ENCODE data around the gene MROH7. TPM values are rescaled to one million over a fixed set of nuclear protein-coding genes. Genes with fewer than 3 reads are reported as not detected.

The MROH7 gene
- total RNA-seq, 1 donor from 2014 or later: 2.0 TPM

DNA sequence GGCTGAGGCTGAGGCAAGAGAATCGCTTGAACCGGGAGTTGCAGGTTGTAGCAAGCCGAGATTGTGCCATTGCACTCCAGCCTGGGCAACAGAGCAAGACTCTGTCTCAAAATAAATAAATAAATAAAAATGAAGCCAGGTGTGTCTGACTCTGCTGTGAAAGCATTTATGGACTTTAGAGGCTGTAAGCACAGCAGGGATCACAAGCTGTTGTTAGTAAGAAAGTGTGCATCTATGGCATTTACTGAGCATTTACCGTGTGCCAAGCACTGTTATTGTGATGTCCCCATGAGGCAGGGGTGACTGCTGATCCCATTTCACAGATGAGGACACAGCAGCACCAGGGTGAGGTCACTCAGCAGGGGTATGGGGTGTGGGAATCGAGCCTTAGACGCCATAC is 38.3 kb upstream of the MROH7 start:
- TF ChIP-seq, protein P1, sequence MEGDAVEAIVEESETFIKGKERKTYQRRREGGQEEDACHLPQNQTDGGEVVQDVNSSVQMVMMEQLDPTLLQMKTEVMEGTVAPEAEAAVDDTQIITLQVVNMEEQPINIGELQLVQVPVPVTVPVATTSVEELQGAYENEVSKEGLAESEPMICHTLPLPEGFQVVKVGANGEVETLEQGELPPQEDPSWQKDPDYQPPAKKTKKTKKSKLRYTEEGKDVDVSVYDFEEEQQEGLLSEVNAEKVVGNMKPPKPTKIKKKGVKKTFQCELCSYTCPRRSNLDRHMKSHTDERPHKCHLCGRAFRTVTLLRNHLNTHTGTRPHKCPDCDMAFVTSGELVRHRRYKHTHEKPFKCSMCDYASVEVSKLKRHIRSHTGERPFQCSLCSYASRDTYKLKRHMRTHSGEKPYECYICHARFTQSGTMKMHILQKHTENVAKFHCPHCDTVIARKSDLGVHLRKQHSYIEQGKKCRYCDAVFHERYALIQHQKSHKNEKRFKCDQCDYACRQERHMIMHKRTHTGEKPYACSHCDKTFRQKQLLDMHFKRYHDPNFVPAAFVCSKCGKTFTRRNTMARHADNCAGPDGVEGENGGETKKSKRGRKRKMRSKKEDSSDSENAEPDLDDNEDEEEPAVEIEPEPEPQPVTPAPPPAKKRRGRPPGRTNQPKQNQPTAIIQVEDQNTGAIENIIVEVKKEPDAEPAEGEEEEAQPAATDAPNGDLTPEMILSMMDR (IDR thresholded peaks at IDR 0.05): no peak
- intact Hi-C loops (cut with DNase I): no loop called here
- H3K4me3 ChIP-seq: no peak overlapping the region
- H3K9me3 ChIP-seq: no peaks in the 10 kb centered on the region
- H3K4me1 ChIP-seq: no peaks in the 10 kb centered on the region
- peaks cover 12 to 53% of the 10 kb centered on the region in 2 donors for H3K36me3 ChIP-seq
- no peak overlapping the region for H3K27ac ChIP-seq
- DNase-seq (ENCODE audit: low spot score in 2 of 2): no peak
- no peaks in the 10 kb centered on the region for H3K27me3 ChIP-seq

DNA sequence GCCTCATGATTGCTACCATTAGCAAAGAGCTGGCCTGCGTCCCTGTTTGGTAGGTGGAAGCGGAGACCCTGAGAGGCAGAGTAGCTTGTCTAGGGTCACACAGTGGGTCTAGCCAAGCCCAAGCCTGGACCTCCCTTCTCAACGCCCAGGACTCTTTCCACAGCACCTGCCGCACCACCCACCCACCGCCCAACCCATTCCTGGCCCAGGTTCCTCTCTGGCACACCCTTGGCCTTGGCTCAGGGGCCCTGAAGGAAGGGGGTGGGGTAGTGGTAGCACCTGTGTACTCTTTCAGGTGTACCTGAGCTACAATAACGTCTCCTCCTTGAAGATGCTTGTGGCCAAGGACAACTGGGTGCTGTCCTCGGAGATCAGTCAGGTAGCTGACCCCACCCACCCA is 37.5 kb upstream of the MROH7 start:
- H3K27ac ChIP-seq: no peak overlapping the region
- no peaks in the 10 kb centered on the region for H3K27me3 ChIP-seq
- intact Hi-C loops (cut with DNase I): no loop called here
- H3K4me1 ChIP-seq: peaks cover 0 to 1% of the 10 kb centered on the region in 2 donors
- H3K36me3 ChIP-seq: peaks cover 8 to 52% of the 10 kb centered on the region in 2 donors
- DNase-seq (ENCODE audit: low spot score in 2 of 2): no peak
- H3K9me3 ChIP-seq: no peaks in the 10 kb centered on the region
- H3K4me3 ChIP-seq: no peak overlapping the region
- TF ChIP-seq, protein P1 (IDR thresholded peaks at IDR 0.05): no peak

DNA sequence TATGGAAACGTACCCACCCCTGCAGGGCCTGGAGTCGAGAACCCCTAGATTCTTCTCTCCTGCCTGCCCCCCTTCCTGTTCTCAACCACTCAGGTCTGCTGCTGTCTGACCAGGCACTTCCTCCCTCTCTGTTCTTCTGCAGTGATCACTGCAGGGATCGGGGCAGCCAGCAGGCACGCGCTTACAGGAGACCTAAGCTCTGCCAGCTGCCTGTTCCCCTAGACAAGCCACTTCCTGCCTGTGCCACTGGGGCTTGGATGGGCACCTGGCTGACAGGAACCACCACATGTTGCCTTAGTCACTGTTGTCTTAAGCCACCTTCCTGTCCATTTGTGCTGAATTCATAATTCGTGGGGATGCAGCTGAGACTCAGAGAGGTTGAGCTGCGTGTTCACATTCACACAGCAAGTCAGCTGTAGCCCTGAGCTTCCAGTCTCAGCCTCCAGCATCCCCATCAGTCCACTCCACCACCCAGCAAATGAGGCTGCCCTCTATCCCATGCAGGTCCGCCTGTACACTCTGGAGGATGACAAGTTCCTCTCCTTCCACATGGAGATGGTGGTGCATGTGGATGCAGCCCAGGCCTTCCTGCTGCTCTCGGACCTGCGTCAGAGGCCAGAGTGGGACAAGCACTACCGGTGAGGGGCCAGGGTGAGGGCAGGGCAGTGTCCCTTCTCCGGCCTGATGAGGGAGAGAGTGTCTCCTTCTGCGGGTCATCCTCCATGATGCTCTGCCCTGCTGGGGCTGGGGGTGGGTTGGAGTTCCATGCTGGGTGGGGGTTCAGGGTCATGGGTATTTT is 36.8 kb upstream of the MROH7 start:
- H3K27me3 ChIP-seq: no peaks in the 10 kb centered on the region
- H3K4me1 ChIP-seq: peaks cover 0 to 5% of the 10 kb centered on the region in 2 donors
- intact Hi-C loops (cut with DNase I): no loop called here
- peaks cover 8 to 48% of the 10 kb centered on the region in 2 donors for H3K36me3 ChIP-seq
- TF ChIP-seq, protein P1 (IDR thresholded peaks at IDR 0.05): no peak
- H3K4me3 ChIP-seq: no peak overlapping the region
- DNase-seq (ENCODE audit: low spot score in 2 of 2): no peak
- H3K27ac ChIP-seq: no peak overlapping the region
- no peaks in the 10 kb centered on the region for H3K9me3 ChIP-seq

DNA sequence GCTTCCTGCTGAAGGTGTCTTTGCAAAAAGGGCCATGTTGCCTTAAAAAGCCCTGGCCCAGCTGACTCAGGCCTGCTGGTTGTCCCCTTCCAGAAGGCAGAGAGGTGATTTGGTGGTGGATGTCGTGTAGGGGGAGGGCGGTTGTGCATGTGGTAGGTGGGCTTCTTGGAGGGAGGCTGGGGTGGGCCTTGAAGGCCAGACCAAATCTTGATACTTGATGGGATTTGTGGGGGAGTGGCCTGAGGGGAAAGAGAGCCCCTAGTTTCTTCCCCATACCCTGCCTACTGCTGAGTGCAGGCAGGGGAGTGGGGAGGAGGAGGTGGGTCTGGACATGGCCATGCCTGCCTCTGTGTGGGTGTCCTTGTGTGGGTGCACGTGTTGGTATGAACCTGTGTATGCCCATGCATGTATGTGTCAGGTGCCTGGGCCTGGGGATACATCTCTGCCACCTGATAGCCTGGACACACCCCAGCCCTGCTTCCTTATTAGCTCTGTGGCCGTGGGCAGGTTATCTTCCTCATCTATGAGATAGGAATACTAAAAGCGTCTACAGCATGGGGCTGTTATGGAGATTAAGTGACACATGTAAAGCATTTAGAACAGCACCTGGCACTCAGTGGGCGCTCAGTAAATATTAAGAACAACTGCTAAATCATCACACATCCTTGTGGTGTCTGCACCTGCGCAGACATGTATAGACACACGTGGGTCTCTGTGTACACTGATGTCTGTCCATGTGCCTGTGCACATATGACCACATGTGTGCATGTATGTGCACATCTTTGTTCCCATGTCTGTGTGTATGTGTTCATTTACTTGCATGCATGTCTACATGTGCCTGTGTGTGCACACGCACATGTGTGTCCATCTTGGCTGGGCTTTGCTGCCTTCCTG is 35.2 kb upstream of the MROH7 start:
- TF ChIP-seq, protein P1 (IDR thresholded peaks at IDR 0.05): no peak
- intact Hi-C loops (cut with DNase I): no loop called here
- Histone ChIP-seq H3K4me1 (peaks cover 0 to 5% of the 10 kb centered on the region in 2 donors), H3K27me3 (no peaks in the 10 kb centered on the region), H3K9me3 (no peaks in the 10 kb centered on the region), H3K27ac (no peak overlapping the region), H3K4me3 (no peak overlapping the region), H3K36me3 (peaks cover 8 to 40% of the 10 kb centered on the region in 2 donors)
- no peak for DNase-seq (ENCODE audit: low spot score in 2 of 2)

DNA sequence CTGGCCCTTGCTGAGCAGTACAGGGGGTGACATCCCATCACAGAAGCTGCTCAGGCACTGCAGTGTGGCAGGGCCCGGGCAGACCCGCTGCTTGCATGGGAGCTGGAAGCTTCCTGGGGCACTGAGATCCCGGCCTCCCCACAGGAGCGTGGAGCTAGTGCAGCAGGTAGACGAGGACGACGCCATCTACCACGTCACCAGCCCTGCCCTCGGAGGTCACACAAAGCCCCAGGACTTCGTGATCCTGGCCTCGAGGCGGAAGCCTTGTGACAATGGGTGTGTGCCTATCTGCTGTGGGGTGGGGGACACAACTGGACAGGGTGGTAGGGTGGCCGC is 34.6 kb upstream of the MROH7 start:
- DNase-seq (ENCODE audit: low spot score in 2 of 2): no peak
- Histone ChIP-seq H3K4me3 (no peak overlapping the region), H3K27ac (no peak overlapping the region), H3K4me1 (peaks cover 0 to 5% of the 10 kb centered on the region in 2 donors), H3K27me3 (no peaks in the 10 kb centered on the region), H3K36me3 (peaks cover 8 to 33% of the 10 kb centered on the region in 2 donors), H3K9me3 (no peaks in the 10 kb centered on the region)
- TF ChIP-seq, protein P1 (IDR thresholded peaks at IDR 0.05): no peak
- intact Hi-C loops (cut with DNase I): no loop called here
